ENCODE results near the gene DDHD1.
"Not testable (repeated sequence)": the region's sequence is repeated elsewhere in the genome, so short reads cannot be mapped to it uniquely, and the experiment has no call there.

DDHD1 gene

DNA sequence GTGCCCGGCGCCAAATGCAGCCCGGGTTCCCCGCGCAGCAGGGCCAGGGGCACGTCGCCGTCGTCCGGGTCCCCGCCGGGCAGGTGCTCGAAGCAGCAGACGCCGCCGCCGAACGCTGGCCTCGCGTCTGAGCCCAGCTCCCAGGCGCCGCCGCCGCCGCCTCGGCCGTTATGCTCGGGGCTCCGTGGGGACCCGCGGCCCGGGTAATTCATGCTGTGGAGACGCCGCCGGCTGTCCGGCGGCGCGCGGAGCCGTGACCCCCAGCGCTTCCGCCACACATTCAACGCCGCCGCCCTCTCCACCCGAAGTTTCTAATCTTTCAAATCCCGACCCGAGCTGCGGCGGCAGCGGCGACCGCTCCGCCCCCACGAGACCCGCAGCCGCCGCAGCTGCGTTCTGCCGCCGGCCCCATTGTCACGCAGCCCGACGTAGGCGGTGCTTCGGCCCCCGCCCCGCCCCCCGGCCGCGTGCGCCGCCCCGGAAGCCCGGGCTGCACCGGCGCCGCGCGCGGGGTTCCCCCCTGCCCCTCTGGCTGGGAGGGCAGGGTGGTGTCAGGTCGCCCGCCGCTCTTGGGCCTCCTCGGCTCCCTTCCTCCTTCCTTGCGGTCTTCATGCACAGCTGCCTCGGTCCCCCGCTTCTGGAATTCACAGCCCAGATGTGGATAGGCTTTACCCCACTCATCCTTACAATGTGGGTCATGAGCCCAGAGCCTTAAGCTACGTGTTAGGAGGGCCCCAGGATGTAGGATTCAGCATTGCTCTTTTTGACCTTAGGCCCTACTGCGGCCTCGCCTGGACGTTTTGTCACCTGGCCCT lies at the start of gene DDHD1:
DDHD1 (minus strand) TSS at position 437 of the 815 bp plus-strand sequence; CDS start at position 212, 225 bp downstream.
- DNase-seq: peak; percentile 78

DNA sequence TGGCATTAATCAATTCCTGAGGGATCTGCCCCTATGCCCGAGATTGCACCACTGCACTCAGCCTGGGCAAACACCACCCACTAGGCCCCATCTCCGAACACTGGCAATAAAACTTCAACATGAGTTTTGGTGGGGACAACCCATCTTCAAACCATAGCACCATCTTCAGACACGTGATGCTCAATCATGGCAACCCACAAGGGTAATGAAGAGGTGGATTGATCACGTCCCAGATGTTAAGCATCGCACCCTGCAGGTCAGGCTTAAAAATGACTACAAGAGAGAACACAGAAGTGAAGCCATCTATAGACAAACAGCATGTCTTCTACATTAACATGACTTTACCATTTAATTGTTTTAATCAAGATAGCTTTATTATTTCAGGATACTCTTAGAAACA lies 42.8 kb upstream of the DDHD1 start:
- no peak for DNase-seq

DNA sequence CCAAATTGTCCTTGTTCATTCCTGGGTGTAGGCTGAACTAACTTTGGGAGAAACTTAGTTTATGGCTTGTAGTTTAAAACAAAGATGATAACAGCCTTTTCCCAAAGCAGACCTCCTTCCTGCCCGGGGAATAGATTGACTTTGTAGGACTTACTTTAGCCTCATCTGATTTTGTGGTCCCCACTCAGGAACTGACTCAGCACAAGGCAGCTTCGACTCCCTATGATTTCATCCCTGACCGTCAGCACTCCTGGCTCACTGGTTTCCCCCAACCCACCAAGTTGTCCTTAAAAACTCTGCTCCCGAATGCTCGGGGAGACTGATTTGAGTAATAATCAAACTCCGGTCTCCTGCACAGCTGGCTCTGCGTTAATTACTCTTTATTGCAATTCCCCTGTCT lies 40.1 kb upstream of the DDHD1 start:
- no peak for DNase-seq

DNA sequence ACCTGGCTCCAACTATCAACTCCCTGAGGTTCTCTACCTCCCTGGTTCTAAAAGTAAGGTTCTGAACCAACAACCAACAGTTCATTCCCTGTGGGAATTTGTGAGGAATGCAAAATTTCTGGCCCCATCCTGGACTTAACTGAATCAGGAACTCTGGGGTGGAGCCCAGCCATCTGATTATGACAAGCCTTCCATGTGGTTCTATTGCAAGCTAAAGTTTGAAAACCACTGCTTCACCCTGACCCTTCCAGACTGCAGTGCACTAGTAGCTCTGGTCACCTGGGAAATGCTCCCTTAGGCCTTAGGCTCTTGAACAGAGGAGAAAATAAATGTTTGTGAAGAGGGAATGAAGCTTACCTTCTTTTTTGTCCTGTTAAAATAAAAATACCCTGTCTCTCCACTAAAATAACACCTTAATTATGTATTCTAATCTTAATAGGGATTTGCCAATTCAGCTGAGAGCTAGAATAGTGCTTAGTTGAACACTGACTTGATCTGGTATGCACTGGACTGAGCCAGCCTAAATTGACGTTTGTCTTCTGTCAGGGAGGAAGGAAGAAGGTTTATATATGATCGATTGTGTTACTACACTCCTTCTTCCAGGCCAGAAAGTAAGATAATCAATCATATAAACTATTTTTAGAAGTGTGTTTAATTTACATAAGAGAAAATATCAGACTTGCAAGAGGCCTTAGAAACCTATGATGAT lies 39.1 kb upstream of the DDHD1 start:
- DNase-seq: no peak

GRCh38 chr14:53190938-53191337 lies 37.8 kb upstream of the DDHD1 start:
- no peak for DNase-seq

- no peak for DNase-seq
Measured at GRCh38 chr14:53187921-53188463, 34.9 kb upstream of the DDHD1 start.

DNA sequence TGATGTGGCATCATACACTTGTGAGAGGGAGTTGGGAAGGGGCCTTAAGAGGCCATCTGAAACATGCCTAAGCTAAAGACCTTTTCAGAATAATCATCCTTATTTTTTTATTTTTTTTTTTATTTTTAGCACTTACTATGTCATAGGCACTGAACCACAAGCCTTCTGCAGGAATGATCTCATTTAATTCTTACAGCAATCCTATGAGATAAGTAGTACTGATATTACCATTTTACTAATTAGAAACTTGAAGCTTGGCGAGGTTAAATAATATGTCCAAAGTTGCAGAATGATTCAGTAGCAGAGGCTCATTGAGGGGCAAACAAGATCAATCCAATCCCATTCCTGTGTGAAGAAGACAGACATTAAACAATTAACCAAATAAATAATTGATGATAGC lies 33.4 kb upstream of the DDHD1 start:
- DNase-seq: no peak

GRCh38 chr14:53183611-53184010 lies 30.5 kb upstream of the DDHD1 start:
- no peak for DNase-seq

DNA sequence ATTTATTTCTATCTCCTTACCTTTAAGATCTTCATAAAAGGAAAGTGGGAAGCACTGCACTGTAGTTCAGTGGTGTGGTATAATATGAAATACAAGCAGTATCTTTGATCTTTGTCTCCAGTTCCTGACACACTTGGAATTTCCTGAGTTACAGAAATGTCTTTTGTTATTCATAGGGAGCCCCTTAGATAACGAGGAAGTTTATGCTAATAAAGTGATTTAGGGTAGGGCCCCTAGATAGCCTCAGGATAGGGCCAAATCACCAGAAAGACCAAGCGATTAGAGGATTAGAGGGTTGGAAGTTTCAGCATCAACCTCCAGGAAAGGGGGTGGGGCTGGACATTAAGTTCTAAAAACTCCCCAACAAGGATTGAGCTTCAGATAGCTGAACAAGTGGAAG lies 29.9 kb upstream of the DDHD1 start:
- no peak for DNase-seq

- not testable (repeated sequence) for DNase-seq
Measured at GRCh38 chr14:53181463-53182081, 28.4 kb upstream of the DDHD1 start.

DNA sequence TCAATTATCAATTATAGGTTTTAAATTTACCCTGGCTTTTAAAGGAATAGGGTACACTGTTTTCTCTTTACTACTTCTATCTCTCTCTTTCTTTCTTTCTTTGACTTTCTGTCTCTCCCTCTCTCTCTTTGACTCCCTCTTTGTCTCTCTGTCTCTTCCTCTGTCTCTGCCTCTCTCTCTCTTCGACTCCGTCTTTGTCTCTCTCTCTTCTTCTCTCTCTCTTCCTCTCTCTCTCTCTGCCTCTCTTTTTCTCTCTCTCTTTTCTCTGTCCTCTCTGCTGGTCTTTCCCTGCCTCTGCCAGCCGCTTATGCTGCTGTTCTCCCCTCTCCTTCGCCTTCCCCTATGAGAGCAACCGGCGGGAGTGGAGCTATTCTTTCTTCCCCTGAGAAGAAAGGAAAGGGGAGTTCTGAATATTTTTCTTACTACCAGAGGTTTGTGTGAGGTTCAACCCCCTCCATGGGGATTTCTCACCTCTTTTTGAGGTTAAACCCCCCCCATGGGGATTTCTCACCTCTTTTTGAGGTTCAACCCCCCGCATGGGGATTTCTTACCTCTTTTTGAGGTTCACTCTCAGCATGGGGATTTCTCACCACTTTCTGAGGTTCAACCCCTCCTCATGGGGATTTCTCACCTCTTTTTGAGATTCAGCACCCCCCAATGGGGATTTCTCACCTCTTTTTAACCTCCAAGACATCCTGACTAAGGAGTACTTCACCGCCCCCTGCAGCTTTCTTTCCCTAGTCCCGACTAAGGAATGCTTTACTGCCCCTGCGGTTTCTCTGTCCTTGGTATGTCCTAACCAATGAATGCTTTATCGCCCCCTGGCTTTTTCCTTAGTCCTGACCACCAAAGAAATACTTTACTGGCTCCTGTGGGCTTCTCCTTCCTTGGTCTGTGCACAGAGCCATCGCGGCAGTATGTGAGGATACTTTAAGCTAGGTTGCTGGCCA lies 27.4 kb upstream of the DDHD1 start:
- no peak for DNase-seq

- DNase-seq: not testable (repeated sequence)
Measured at GRCh38 chr14:53179486-53180005, 26.4 kb upstream of the DDHD1 start.

DNA sequence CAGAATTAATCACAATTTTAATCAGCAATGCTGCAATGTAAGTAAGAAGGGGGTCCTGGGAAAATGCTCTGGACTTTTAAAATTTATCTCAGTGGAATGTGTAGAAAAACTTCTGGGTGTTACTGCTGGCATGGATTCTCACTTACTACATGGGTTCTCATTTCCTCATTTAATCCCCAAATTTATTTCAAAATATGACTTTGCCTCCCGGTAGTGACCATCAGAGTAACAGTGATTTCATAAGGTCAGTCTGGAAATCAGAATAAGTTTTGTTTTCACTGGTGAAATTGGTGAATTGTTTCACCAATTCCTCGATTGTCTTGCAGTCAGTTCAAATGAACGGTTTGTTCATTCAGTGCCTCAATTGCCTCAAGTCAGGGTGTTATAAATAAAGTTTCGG lies 22.3 kb upstream of the DDHD1 start:
- no peak for DNase-seq

GRCh38 chr14:53174918-53175317 lies 21.8 kb upstream of the DDHD1 start:
- no peak for DNase-seq

- DNase-seq: no peak
Measured at GRCh38 chr14:53168786-53169185, 15.7 kb upstream of the DDHD1 start.

DNA sequence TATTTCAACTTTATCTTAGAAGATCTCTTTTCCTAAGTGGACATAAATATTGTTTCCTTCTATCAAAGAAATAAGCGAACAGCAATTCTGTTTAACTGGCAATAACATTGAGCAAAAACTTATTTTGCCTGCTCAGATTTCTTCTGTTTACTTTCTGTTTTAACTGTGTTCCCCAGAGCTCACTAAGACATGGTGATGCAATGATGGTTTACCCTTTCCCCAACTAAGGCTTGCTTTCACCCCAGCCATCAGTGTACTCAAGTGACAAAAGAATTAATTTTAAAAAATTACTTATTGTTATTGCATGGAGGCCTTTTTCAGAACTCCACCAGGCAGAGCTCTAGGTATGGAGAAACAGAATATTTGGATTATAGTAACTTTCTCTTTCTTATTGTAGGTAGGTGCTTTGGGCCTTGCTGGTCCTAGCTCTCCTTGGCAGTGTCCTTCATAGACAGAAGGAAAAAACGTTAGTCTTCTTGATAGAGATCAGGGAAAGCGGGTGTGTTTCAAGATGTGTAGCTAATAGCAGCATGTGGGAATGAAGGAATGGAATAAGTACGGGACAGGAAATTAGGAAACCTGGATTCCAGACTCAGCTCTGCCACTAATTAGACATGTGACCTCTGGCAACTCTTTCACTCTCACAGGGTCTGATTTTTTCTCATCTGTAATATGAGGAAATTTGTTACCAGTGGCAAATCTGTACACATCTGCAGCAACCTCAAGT lies 14.6 kb upstream of the DDHD1 start:
- DNase-seq: no peak

DNA sequence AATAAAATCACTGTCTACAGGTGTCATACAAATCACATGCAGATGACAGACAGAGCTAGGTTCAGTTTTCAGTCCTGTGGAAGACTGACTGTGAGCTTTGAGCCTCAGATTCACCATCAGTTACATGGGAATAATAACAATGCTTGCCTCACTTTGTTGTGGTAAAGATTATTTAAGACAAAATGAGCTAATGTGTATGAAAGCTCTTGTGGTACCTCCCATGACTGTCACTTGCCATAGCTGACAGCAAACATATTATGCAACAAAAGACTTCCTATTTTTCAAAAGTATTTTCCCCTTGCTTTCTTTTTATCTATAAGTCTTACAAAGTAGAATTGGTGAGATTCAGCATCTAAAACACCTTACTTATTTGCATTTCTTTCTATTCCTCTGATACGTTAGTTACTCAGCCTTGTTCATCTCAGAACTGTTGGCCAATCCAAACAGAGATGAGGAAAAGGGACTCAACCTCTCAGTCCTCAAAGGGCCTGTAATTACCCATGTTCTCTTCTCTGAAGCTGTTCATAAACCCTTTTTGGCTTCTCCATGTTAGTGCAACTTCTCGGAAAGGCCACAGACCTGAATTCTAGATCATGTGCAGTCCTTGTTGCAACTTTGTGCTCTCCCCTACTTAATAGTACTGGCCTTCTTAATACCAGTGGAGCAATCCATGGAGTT lies 8.8 kb upstream of the DDHD1 start:
- no peak for DNase-seq

DNA sequence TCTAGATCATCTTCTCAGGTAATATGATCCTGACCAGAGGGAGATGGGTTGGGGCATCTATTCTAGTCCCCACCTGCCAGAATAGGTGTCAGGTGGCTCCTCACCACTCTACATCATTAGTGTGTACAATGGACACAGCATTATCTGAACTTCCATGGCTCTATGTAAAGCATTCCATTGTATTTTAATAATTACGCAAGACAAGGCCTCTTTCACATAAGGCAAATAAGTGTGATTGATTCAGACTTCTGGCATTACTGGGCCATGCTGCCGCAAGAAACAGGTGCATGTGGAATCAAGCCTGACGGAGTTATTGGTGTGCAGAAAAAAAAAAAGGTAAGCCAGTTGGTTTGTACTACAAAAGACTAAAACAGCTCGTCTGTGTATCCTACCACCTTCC lies 3.1 kb upstream of the DDHD1 start:
- DNase-seq: no peak

GRCh38 chr14:53153702-53154112 lies 584 bp upstream of the DDHD1 start:
- no peak for DNase-seq

DNA sequence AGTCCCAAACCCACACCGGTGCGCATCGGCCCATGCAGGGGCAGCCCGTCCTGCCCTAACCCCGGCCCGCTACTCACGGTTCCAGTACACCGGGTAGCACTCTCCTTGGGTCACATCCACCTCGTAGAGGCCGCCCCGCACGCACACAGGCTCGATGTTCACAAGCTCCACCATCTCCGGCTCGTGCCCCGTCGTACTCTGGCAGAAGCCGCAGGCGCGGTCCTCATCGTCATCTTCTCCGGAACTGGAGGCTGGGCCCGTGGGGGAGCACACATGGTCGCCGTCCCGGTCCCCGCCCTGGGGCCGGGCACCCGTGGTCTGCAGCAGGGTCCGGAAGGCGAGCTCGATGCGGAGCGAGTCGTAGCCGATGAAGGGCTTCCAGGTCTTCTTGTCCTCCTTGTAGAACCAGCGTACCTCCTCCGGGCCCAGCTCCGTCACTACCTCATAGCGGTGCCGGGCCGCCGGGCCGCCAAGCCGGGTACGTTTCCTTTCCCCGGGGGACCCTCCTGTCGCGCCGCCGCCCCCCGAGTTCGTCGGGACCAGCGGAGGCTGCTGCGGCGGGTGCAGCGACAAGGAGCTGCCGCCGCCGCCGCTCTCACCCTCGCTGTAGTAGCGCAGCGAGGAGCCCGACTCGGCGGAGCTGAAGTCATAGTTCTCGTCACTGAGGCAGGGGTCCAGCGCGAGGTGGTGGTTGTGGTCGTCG lies 788 bp downstream of the DDHD1 start:
- no peak for DNase-seq

Data from COR-L47 (cell line).